ENCODE measurements around the gene SLC49A3. TPM values are rescaled to one million over a fixed set of nuclear protein-coding genes. Genes with fewer than 3 reads are reported as not detected.
A peak's percentile ranks its signal among the peaks of the same experiment; 100 is the strongest.

Gene SLC49A3
- total and polyA plus RNA-seq, 2 experiments from 2014 or later, result 12.2 to 12.8 TPM

DNA sequence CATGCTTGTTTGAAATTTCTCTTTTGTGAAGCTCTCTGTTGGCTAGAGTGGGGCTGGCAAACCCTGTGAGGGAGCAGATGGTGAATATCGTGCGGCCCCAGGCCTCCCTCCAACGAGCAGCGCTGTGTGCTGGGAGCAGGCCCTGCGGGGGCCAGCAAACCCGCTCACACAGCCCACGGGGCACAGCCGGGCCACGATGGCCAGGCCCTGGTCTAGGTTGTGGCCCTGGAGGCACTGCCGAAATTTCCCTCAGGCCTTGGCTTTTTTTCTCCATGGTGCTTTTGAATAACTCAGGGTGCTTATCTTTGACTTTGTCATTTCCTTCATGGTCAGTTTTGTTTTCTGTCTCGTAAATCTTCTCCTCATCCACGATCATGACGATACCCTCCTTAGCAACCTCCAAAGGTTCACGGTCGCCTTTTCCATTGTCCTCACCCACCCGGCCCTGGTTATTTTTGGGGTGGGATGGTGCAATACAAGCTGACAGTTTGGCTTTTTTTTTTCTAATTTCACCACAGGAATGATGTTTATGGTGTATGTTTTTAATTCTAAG, 37.4 kb upstream of the SLC49A3 start:
- Histone ChIP-seq H3K36me3 (replicated peaks; ENCODE audit: insufficient read depth, low read depth) (no peaks in the 10 kb centered on the region), H4K20me1 (ENCODE audit: insufficient read depth, poor library complexity, severe bottlenecking) (peaks cover 68% of the 10 kb centered on the region), H2AFZ (no peak overlapping the region), H3K4me3 (no peak overlapping the region), H3K27me3 (no peaks in the 10 kb centered on the region), H3K27ac (no peak overlapping the region), H3K9me2 (replicated peaks; ENCODE audit: insufficient read depth) (no peaks in the 10 kb centered on the region), H3K79me2 (peaks cover 93% of the 10 kb centered on the region), H3K4me2 (no peak overlapping the region), H3K9me3 (ENCODE audit: low read depth) (no peaks in the 10 kb centered on the region), H3K4me1 (ENCODE audit: insufficient read depth) (peaks cover 3% of the 10 kb centered on the region)
- 83% methylated on average over 16 of the region's 16 CpGs for WGBS (ENCODE audit: low lambda C conversion rate, missing lambda C conversion rate)
- TF ChIP-seq EZH2phosphoT487 (IDR thresholded peaks at IDR 0.05; ENCODE audit: low read depth, severe bottlenecking, unreplicated experiment), result no peak
- TF ChIP-seq EZH2 (IDR thresholded peaks at IDR 0.05; ENCODE audit: borderline replicate concordance), result no peak
- TF ChIP-seq, protein P1, sequence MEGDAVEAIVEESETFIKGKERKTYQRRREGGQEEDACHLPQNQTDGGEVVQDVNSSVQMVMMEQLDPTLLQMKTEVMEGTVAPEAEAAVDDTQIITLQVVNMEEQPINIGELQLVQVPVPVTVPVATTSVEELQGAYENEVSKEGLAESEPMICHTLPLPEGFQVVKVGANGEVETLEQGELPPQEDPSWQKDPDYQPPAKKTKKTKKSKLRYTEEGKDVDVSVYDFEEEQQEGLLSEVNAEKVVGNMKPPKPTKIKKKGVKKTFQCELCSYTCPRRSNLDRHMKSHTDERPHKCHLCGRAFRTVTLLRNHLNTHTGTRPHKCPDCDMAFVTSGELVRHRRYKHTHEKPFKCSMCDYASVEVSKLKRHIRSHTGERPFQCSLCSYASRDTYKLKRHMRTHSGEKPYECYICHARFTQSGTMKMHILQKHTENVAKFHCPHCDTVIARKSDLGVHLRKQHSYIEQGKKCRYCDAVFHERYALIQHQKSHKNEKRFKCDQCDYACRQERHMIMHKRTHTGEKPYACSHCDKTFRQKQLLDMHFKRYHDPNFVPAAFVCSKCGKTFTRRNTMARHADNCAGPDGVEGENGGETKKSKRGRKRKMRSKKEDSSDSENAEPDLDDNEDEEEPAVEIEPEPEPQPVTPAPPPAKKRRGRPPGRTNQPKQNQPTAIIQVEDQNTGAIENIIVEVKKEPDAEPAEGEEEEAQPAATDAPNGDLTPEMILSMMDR (IDR thresholded peaks at IDR 0.05; ENCODE audit: poor library complexity), result no peak
- DNase-seq (ENCODE audit: low spot score), result no peak

- Histone ChIP-seq H3K4me2 (no peak overlapping the region), H3K4me3 (no peak overlapping the region), H3K9me3 (ENCODE audit: low read depth) (no peaks in the 10 kb centered on the region), H3K9me2 (replicated peaks; ENCODE audit: insufficient read depth) (no peaks in the 10 kb centered on the region), H3K27ac (no peak overlapping the region), H3K4me1 (ENCODE audit: insufficient read depth) (peaks cover 3% of the 10 kb centered on the region), H3K36me3 (replicated peaks; ENCODE audit: insufficient read depth, low read depth) (no peaks in the 10 kb centered on the region), H3K27me3 (no peaks in the 10 kb centered on the region), H4K20me1 (ENCODE audit: insufficient read depth, poor library complexity, severe bottlenecking) (peaks cover 70% of the 10 kb centered on the region), H3K79me2 (peaks cover 94% of the 10 kb centered on the region), H2AFZ (no peak overlapping the region)
- TF ChIP-seq, protein P1 (IDR thresholded peaks at IDR 0.05; ENCODE audit: poor library complexity), result no peak
- TF ChIP-seq EZH2phosphoT487 (IDR thresholded peaks at IDR 0.05; ENCODE audit: low read depth, severe bottlenecking, unreplicated experiment) (no peak), EZH2 (IDR thresholded peaks at IDR 0.05; ENCODE audit: borderline replicate concordance) (no peak)
- 95% methylated on average over 34 of the region's 41 CpGs for WGBS (ENCODE audit: low lambda C conversion rate, missing lambda C conversion rate)
- DNase-seq (ENCODE audit: low spot score), result no peak
Observed at GRCh38 chr4:725391-726234, 36.7 kb upstream of the SLC49A3 start.

- H3K4me2 ChIP-seq, result peak overlapping the region; percentile 25
Observed at GRCh38 chr4:723751-724530, 35.0 kb upstream of the SLC49A3 start.

More at GRCh38 chr4:723751-724530, 35.0 kb upstream of the SLC49A3 start:
- Histone ChIP-seq H3K9me2 (replicated peaks; ENCODE audit: insufficient read depth) (no peaks in the 10 kb centered on the region), H3K79me2 (peaks cover 93% of the 10 kb centered on the region), H2AFZ (no peak overlapping the region), H4K20me1 (ENCODE audit: insufficient read depth, poor library complexity, severe bottlenecking) (peaks cover 77% of the 10 kb centered on the region), H3K27ac (no peak overlapping the region), H3K36me3 (replicated peaks; ENCODE audit: insufficient read depth, low read depth) (no peaks in the 10 kb centered on the region), H3K27me3 (no peaks in the 10 kb centered on the region), H3K9me3 (ENCODE audit: low read depth) (no peaks in the 10 kb centered on the region), H3K4me3 (no peak overlapping the region), H3K4me1 (ENCODE audit: insufficient read depth) (peaks cover 3% of the 10 kb centered on the region)
- 94% methylated on average over 22 of the region's 28 CpGs for WGBS (ENCODE audit: low lambda C conversion rate, missing lambda C conversion rate)
- no peak for DNase-seq (ENCODE audit: low spot score)
- TF ChIP-seq EZH2 (IDR thresholded peaks at IDR 0.05; ENCODE audit: borderline replicate concordance), result no peak
- TF ChIP-seq, protein P1 (IDR thresholded peaks at IDR 0.05; ENCODE audit: poor library complexity), result no peak
- no peak for TF ChIP-seq EZH2phosphoT487 (IDR thresholded peaks at IDR 0.05; ENCODE audit: low read depth, severe bottlenecking, unreplicated experiment)
